OCI-LY1 (cell line): ENCODE data around the gene HMCES.

Experiments
- H2AFZ ChIP-seq: fragments of 200-600 bp; sonication (generic), shearing (Covaris generic); 2 replicates; pipeline ENCODE4 v1.6.0; 2014; ENCODE audit warnings: antibody characterized with exemption, mild to moderate bottlenecking, low read length
- H3F3A ChIP-seq: fragments of 200-600 bp; sonication (generic), shearing (Covaris generic); 2 replicates; pipeline ENCODE4 v1.6.0; 2014; ENCODE audit warnings: mild to moderate bottlenecking, antibody characterized with exemption, low read length, moderate library complexity; ENCODE audit not compliant: insufficient read depth
- H3K27ac ChIP-seq: fragments of 200-600 bp; sonication (generic); 2 replicates; pipeline ENCODE4 v1.5.1; 2014; ENCODE audit warnings: low read length, mixed run types, mild to moderate bottlenecking, low read depth; ENCODE audit not compliant: poor library complexity, severe bottlenecking
- H3K27me3 ChIP-seq: fragments of 200-600 bp; sonication (generic); 2 replicates; pipeline ENCODE4 v1.6.0; 2014; ENCODE audit warnings: antibody characterized with exemption, mild to moderate bottlenecking, low read length, moderate library complexity; ENCODE audit not compliant: insufficient read depth
- H3K36me3 ChIP-seq: fragments of 200-600 bp; sonication (generic); 2 replicates; pipeline ENCODE4 v1.6.1; 2014; ENCODE audit warnings: mild to moderate bottlenecking, antibody characterized with exemption, low read length, moderate library complexity, mixed read lengths; ENCODE audit not compliant: insufficient read depth
- H3K4me1 ChIP-seq: fragments of 200-600 bp; sonication (generic); 2 replicates; pipeline ENCODE4 v1.5.1; 2014; ENCODE audit warnings: mild to moderate bottlenecking, low read length, moderate library complexity; ENCODE audit not compliant: insufficient read depth, severe bottlenecking
- H3K4me2 ChIP-seq: fragments of 200-600 bp; sonication (generic), shearing (Covaris generic); 2 replicates; pipeline ENCODE4 v1.6.1; 2014; ENCODE audit warnings: low read length
- H3K4me3 ChIP-seq: fragments of 200-600 bp; sonication (generic); 2 replicates; pipeline ENCODE4 v1.5.1; 2014; ENCODE audit warnings: low read length, low read depth, mild to moderate bottlenecking, mixed read lengths; ENCODE audit not compliant: poor library complexity, severe bottlenecking
- H3K79me2 ChIP-seq: fragments of 200-600 bp; shearing (Covaris generic); 2 replicates; pipeline ENCODE4 v1.6.1; 2016; ENCODE audit warnings: mixed run types, low read length, mixed read lengths; ENCODE audit not compliant: insufficient read depth
- H3K9ac ChIP-seq: fragments of 200-600 bp; sonication (generic), shearing (Covaris generic); 2 replicates; pipeline ENCODE4 v1.6.1; 2014; ENCODE audit warnings: mild to moderate bottlenecking, low read length, mixed read lengths
- H3K9me2 ChIP-seq: fragments of 200-600 bp; sonication (generic), shearing (Covaris generic); 2 replicates; pipeline ENCODE4 v1.6.1; 2014; ENCODE audit warnings: low read depth, mild to moderate bottlenecking, low read length, mixed read lengths
- H3K9me3 ChIP-seq: fragments of 200-600 bp; shearing (Covaris generic); 2 replicates; pipeline ENCODE4 v1.6.1; 2014; ENCODE audit warnings: low read length, mixed read lengths
- H4K20me1 ChIP-seq: fragments of 200-600 bp; sonication (generic), shearing (Covaris generic); 2 replicates; pipeline ENCODE4 v1.6.0; 2016; ENCODE audit warnings: mild to moderate bottlenecking, low read length; ENCODE audit not compliant: insufficient read depth
- CTCF ChIP-seq: fragments of 200-600 bp; sonication (generic), shearing (Covaris generic); IDR thresholded peaks from 2 replicates; pipeline ENCODE4 v1.5.1; 2017; ENCODE audit warnings: mild to moderate bottlenecking, antibody characterized with exemption, low read length, moderate library complexity, mixed read lengths
- EZH2 ChIP-seq: fragments of 200-600 bp; sonication (generic), shearing (Covaris generic); IDR thresholded peaks from 2 replicates; pipeline ENCODE4 v1.8.0; 2017; ENCODE audit warnings: borderline replicate concordance, mixed run types, mild to moderate bottlenecking, antibody characterized with exemption, low read length, moderate library complexity, mixed read lengths

Gene HMCES

DNA sequence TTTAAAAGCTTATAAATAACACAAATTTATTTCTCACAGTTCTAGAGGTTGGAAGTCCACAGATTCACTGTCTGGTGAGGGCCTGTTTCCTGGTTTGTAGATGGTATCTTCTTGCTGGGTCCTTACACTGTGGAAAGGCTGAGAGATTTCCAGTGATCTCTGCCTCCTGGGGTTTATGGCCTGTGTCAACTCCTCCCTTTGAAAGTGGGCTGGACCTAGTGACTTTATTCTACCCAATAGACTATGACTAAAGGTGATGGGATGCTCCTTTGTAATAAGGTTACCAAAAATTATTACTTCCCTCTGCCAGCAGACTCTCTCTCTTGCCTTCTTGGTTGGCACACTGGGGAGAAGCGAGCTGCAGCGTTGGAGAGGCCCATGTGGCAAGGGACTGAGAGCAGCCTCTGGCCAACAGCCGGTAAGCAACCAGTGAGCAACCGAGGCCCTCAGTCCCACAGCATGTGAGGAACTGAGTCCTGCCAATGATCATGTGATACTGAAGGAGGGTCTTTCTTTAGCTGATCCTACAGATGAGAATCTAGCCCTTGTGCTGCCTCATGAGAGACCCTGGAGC is 43.2 kb upstream of the HMCES start:
- H3K4me2 ChIP-seq = no peak overlapping the region
- H3K79me2 ChIP-seq = no peaks in the 10 kb centered on the region
- no peaks in the 10 kb centered on the region for H3K36me3 ChIP-seq
- H3K9me3 ChIP-seq = no peaks in the 10 kb centered on the region
- TF ChIP-seq EZH2 = no peak
- no peak for TF ChIP-seq CTCF
- no peaks in the 10 kb centered on the region for H3K27me3 ChIP-seq
- no peak overlapping the region for H3K27ac ChIP-seq
- 0 out of 2 replicates have a peak, but pooled peaks cover 4% of the 10 kb centered on the region for H3F3A ChIP-seq
- no peak overlapping the region for H2AFZ ChIP-seq
- H3K4me3 ChIP-seq = no peak overlapping the region
- H4K20me1 ChIP-seq = no peaks in the 10 kb centered on the region
- no peak overlapping the region for H3K9ac ChIP-seq
- H3K4me1 ChIP-seq = peaks cover 26% of the 10 kb centered on the region
- no peaks in the 10 kb centered on the region for H3K9me2 ChIP-seq

DNA sequence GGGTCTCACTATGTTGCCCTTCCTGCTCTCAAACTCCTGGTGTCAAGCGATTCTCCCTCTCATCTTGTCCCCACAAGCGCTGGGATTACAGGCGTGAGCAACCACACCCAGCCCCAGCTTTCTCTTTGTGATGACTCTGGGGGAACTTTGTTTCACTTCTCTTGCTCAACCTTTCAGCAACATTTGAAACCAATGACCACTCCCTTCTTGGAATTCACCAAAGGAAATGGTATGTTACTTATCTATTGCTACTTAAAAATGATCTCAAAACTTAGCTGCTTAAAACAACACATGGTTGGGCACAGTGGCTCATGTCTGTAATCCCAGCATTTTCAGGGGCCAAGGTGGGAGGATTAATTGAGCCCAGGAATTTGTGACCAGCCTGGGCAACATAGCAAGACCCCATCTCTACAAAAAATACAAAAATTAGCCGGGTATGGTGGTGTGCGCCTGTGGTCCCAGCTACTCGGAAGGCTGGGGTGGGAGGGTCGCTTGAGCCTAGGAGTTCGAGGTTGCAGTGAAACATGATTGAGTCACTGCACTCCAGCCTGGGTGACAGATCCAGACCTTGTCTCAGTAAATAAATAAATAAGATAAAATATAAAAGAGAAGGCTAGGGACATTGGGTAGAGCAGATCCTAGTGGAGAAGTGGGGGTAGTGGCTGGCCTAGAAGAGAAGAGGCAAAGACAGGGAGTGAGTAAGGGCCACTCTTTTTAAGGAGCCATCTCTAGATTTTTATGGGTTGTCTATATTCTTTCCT is 39.5 kb upstream of the HMCES start:
- no peaks in the 10 kb centered on the region for H3F3A ChIP-seq
- H3K9ac ChIP-seq = no peak overlapping the region
- TF ChIP-seq EZH2 (no peak), CTCF (no peak)
- H3K27ac ChIP-seq = no peak overlapping the region
- no peaks in the 10 kb centered on the region for H3K9me3 ChIP-seq
- no peaks in the 10 kb centered on the region for H3K27me3 ChIP-seq
- no peaks in the 10 kb centered on the region for H3K79me2 ChIP-seq
- H2AFZ ChIP-seq = no peak overlapping the region
- no peak overlapping the region for H3K4me3 ChIP-seq
- no peaks in the 10 kb centered on the region for H4K20me1 ChIP-seq
- H3K36me3 ChIP-seq = no peaks in the 10 kb centered on the region
- H3K4me2 ChIP-seq = no peak overlapping the region
- peaks cover 10% of the 10 kb centered on the region for H3K4me1 ChIP-seq
- H3K9me2 ChIP-seq = no peaks in the 10 kb centered on the region

GRCh38 chr3:129239991-129240390 is 38.7 kb upstream of the HMCES start:
- H3K27ac ChIP-seq = no peak overlapping the region
- H3K9ac ChIP-seq = no peak overlapping the region
- H3K9me3 ChIP-seq = no peaks in the 10 kb centered on the region
- no peaks in the 10 kb centered on the region for H3K9me2 ChIP-seq
- H3K27me3 ChIP-seq = no peaks in the 10 kb centered on the region
- H3K4me3 ChIP-seq = no peak overlapping the region
- TF ChIP-seq EZH2 (no peak), CTCF (no peak)
- H3F3A ChIP-seq = no peaks in the 10 kb centered on the region
- H3K36me3 ChIP-seq = no peaks in the 10 kb centered on the region
- no peak overlapping the region for H2AFZ ChIP-seq
- no peaks in the 10 kb centered on the region for H4K20me1 ChIP-seq
- no peaks in the 10 kb centered on the region for H3K79me2 ChIP-seq
- H3K4me2 ChIP-seq = no peak overlapping the region
- H3K4me1 ChIP-seq = peaks cover 1% of the 10 kb centered on the region
